Gastroesophageal sphincter (tissue), 4 donors: ENCODE data around the gene ACSM3. TPM values are rescaled to one million over a fixed set of nuclear protein-coding genes. Genes with fewer than 3 reads are reported as not detected.
A peak's percentile ranks its signal among the peaks of the same experiment; 100 is the strongest.

ENCODE experiments used
- ATAC-seq: fragments of 150-250 bp; one replicate; pipeline ENCODE4 v1.9.1; 2016; ENCODE audit warnings: mild to moderate bottlenecking, moderate library complexity
- H3K27ac ChIP-seq, 4 donors: fragments of 200-600 bp; sonication (generic) in 3 of 4; 1 replicate in 3 of 4; 2 replicates in 1 of 4; pipeline ENCODE4 v1.5.1; 2016 to 2019
- H3K27me3 ChIP-seq: fragments of 200-600 bp; sonication (generic); one replicate; pipeline ENCODE4 v1.5.1; 2019
- H3K36me3 ChIP-seq, 2 donors: fragments of 200-600 bp; sonication (generic); one replicate each; pipeline ENCODE4 v1.5.1; 2019; ENCODE audit warnings: control low read depth in 1 of 2
- H3K4me1 ChIP-seq, 3 donors: fragments of 200-600 bp; sonication (generic); 1 replicate in 2 of 3; 2 replicates in 1 of 3; pipeline ENCODE4 v1.5.1; 2016 to 2019; ENCODE audit warnings: control low read depth in 2 of 3
- H3K4me3 ChIP-seq, 2 donors: fragments of 200-600 bp; sonication (generic); one replicate each; pipeline ENCODE4 v1.5.1; 2019; ENCODE audit warnings: mild to moderate bottlenecking in 1 of 2, moderate library complexity in 1 of 2
- H3K9me3 ChIP-seq, 3 donors: fragments of 200-600 bp; sonication (generic); one replicate each; pipeline ENCODE4 v1.5.1; 2017 to 2019; ENCODE audit warnings: control low read depth in 2 of 3
- CTCF ChIP-seq, 4 experiments: fragments of 200-600 bp in 2 of 4; fragments of 450-650 bp in 2 of 4; sonication (generic) in 1 of 4; IDR thresholded peaks; one replicate each; pipeline ENCODE4 v1.5.1; 2017 to 2019; ENCODE audit warnings: antibody characterized with exemption in 4 of 4, mild to moderate bottlenecking in 2 of 4, moderate library complexity in 2 of 4
- EP300 ChIP-seq: sonication (generic); formaldehyde crosslinking; IDR thresholded peaks from one replicate; pipeline ENCODE4 v1.6.1; 2017; ENCODE audit warnings: antibody characterized with exemption, mild to moderate bottlenecking
- POLR2A ChIP-seq, 2 donors: fragments of 450-650 bp; IDR thresholded peaks; one replicate each; pipeline ENCODE4 v1.6.1; 2017; ENCODE audit warnings: antibody characterized with exemption in 2 of 2, mild to moderate bottlenecking in 2 of 2, moderate library complexity in 1 of 2
- POLR2AphosphoS5 ChIP-seq: sonication (generic); formaldehyde crosslinking; IDR thresholded peaks from one replicate; pipeline ENCODE4 v1.6.1; 2017; ENCODE audit warnings: antibody characterized with exemption
- WGBS, 2 donors: methylation state at CpG; one replicate each; pipeline ENCODE4 v1.1.5; 2018; ENCODE audit warnings: low coverage in 1 of 2; 5-methylcytosine and 5-hydroxymethylcytosine counted together
- total RNA-seq, 4 donors: library from RNA; depleted of rRNA; stranded (reverse); fragments of >200 nt; gene quantifications; one replicate each; pipeline ENCODE4 v1.1.0, GENCODE V29; 2016

Gene ACSM3
- total RNA-seq, 4 donors from 2014 or later, result 4.5 to 24.8 (median 6.8) TPM

GRCh38 chr16:20791923-20792612 is 28.3 kb downstream of the ACSM3 start:
- no peak for TF ChIP-seq POLR2A (IDR thresholded peaks at IDR 0.05)
- TF ChIP-seq CTCF (IDR thresholded peaks at IDR 0.05), result no peak
- TF ChIP-seq EP300, result no peak
- no peak for TF ChIP-seq POLR2AphosphoS5
- H3K4me3 ChIP-seq, result no peak overlapping the region
- no peaks in the 10 kb centered on the region for H3K27me3 ChIP-seq
- no peaks in the 10 kb centered on the region for H3K9me3 ChIP-seq
- H3K4me1 ChIP-seq, result no peaks in the 10 kb centered on the region
- peaks cover 0 to 15% of the 10 kb centered on the region in 2 donors for H3K36me3 ChIP-seq
- no peak overlapping the region for H3K27ac ChIP-seq
- WGBS, 2 donors, result 69 to 73% methylated on average over 3 of the region's 5 CpGs
- no peak for ATAC-seq

- TF ChIP-seq POLR2A (IDR thresholded peaks at IDR 0.05) (no peak), POLR2AphosphoS5 (no peak), CTCF (IDR thresholded peaks at IDR 0.05) (no peak), EP300 (no peak)
- ATAC-seq, result no peak
- Histone ChIP-seq H3K9me3 (no peaks in the 10 kb centered on the region), H3K4me1 (no peaks in the 10 kb centered on the region), H3K4me3 (no peak overlapping the region), H3K36me3 (peaks cover 5 to 41% of the 10 kb centered on the region in 2 donors), H3K27me3 (no peaks in the 10 kb centered on the region), H3K27ac (no peak overlapping the region)
- WGBS, 2 donors, result 63 to 90% methylated on average over 2 of the region's 2 CpGs
Measured at GRCh38 chr16:20798364-20798763, 34.5 kb downstream of the ACSM3 start.

- no peaks in the 10 kb centered on the region for H3K9me3 ChIP-seq
- peak overlapping the region in 1 of 4 donors; percentile 21 for H3K27ac ChIP-seq
- no peaks in the 10 kb centered on the region for H3K4me1 ChIP-seq
- H3K27me3 ChIP-seq, result no peaks in the 10 kb centered on the region
- TF ChIP-seq CTCF (IDR thresholded peaks at IDR 0.05) (peak; percentile 25 to 59 (median 46)), POLR2A (IDR thresholded peaks at IDR 0.05) (no peak)
- 26 to 28% methylated on average over 2 of the region's 2 CpGs for WGBS, 2 donors
- no peak overlapping the region for H3K4me3 ChIP-seq
- no peak for ATAC-seq
- H3K36me3 ChIP-seq, result peaks cover 5 to 43% of the 10 kb centered on the region in 2 donors
Measured at GRCh38 chr16:20799599-20799998, 35.8 kb downstream of the ACSM3 start.

- Histone ChIP-seq H3K4me1 (peaks cover 0 to 13% (median 0%) of the 10 kb centered on the region in 3 donors), H3K9me3 (no peaks in the 10 kb centered on the region), H3K36me3 (peaks cover 5 to 30% of the 10 kb centered on the region in 2 donors), H3K4me3 (no peak overlapping the region), H3K27ac (no peak overlapping the region), H3K27me3 (no peaks in the 10 kb centered on the region)
- ATAC-seq, result no peak
- TF ChIP-seq EP300, result no peak
- TF ChIP-seq POLR2A (IDR thresholded peaks at IDR 0.05), result no peak
- no peak for TF ChIP-seq POLR2AphosphoS5
- no peak for TF ChIP-seq CTCF (IDR thresholded peaks at IDR 0.05)
- 44 to 46% methylated on average over 1 of the region's 1 CpG for WGBS, 2 donors
Measured at GRCh38 chr16:20801278-20801677, 37.5 kb downstream of the ACSM3 start.

- Histone ChIP-seq H3K9me3 (no peaks in the 10 kb centered on the region), H3K27me3 (no peaks in the 10 kb centered on the region), H3K4me3 (no peak overlapping the region), H3K36me3 (peaks cover 0 to 21% of the 10 kb centered on the region in 2 donors), H3K27ac (no peak overlapping the region), H3K4me1 (peaks cover 0 to 23% (median 0%) of the 10 kb centered on the region in 3 donors)
- TF ChIP-seq POLR2A (IDR thresholded peaks at IDR 0.05) (no peak), POLR2AphosphoS5 (no peak), EP300 (no peak), CTCF (IDR thresholded peaks at IDR 0.05) (no peak)
- ATAC-seq, result no peak
- 82 to 88% methylated on average over 2 of the region's 2 CpGs for WGBS, 2 donors
Measured at GRCh38 chr16:20803192-20803560, 39.4 kb downstream of the ACSM3 start.
